HEK293 (cell line): ENCODE data around the gene LAPTM4A.

Experiments used
- CTCF ChIA-PET: fragments of 350-600 bp; formaldehyde crosslinking; extraction: SDS; loops from one replicate; lab custom pipeline; 2021; ENCODE audit warnings: antibody characterized with exemption; lab: Yijun Ruan, JAX
- POLR2A ChIA-PET: fragments of 300-600 bp; formaldehyde crosslinking; extraction: SDS; loops from one replicate; lab custom pipeline; 2020; ENCODE audit warnings: antibody characterized with exemption, inconsistent platforms; lab: Yijun Ruan, JAX
- H3K27ac ChIP-seq: fragments of 200-500 bp; sonication (Bioruptor generic); 2 replicates; pipeline ENCODE4 v1.5.1; 2014; ENCODE audit warnings: low read depth, low read length, control low read depth, inconsistent platforms; ENCODE audit errors: extremely low read depth
- H3K36me3 ChIP-seq, 2 experiments: fragments of 200-500 bp in 1 of 2; sonication (Bioruptor generic) in 1 of 2; 1 replicate in 1 of 2; 2 replicates in 1 of 2; pipeline ENCODE4 v1.5.1; 2014 to 2017; ENCODE audit warnings: inconsistent platforms in 2 of 2, low read length in 2 of 2; ENCODE audit not compliant: control insufficient read depth in 2 of 2, insufficient read depth in 1 of 2
- H3K4me1 ChIP-seq: fragments of 200-500 bp; sonication (Bioruptor generic); 2 replicates; pipeline ENCODE4 v1.5.1; 2014; ENCODE audit warnings: mild to moderate bottlenecking, low read length, inconsistent platforms; ENCODE audit not compliant: control insufficient read depth, insufficient read depth
- H3K4me3 ChIP-seq: 2 replicates; pipeline ENCODE4 v1.5.1; 2011; ENCODE audit warnings: low read depth, mild to moderate bottlenecking, control low read depth, low read length, moderate library complexity
- H3K9me3 ChIP-seq: fragments of 200-500 bp; sonication (Bioruptor generic); 2 replicates; pipeline ENCODE4 v1.5.1; 2014; ENCODE audit warnings: low read depth, low read length, inconsistent platforms; ENCODE audit not compliant: control insufficient read depth, insufficient read depth
- HOXD13 ChIP-seq: sonication (generic); formaldehyde crosslinking; IDR thresholded peaks from 2 replicates; pipeline ENCODE4 v1.8.0; 2022; ENCODE audit warnings: missing genetic modification reagents, borderline replicate concordance
- KLF10 ChIP-seq: fragments of 450-650 bp; IDR thresholded peaks from 2 replicates; pipeline ENCODE4 v1.5.1; 2018; ENCODE audit warnings: missing biosample characterization, mild to moderate bottlenecking, missing genetic modification characterization
- ZNF155 ChIP-seq: fragments of 450-650 bp; formaldehyde crosslinking; IDR thresholded peaks from 2 replicates; pipeline ENCODE4 v1.5.1; 2016; ENCODE audit warnings: missing biosample characterization, missing genetic modification characterization
- ZNF311 ChIP-seq: fragments of 450-650 bp; formaldehyde crosslinking; IDR thresholded peaks from 2 replicates; pipeline ENCODE4 v1.5.1; 2017; ENCODE audit warnings: missing biosample characterization, missing genetic modification characterization, borderline replicate concordance
- ZNF416 ChIP-seq: fragments of 450-650 bp; formaldehyde crosslinking; IDR thresholded peaks from 2 replicates; pipeline ENCODE4 v1.5.1; 2016; ENCODE audit warnings: missing biosample characterization, missing genetic modification characterization
- ZNF423 ChIP-seq: fragments of 450-650 bp; formaldehyde crosslinking; IDR thresholded peaks from 2 replicates; pipeline ENCODE4 v1.5.1; 2016; ENCODE audit warnings: missing biosample characterization, missing genetic modification characterization
- ZNF529 ChIP-seq: fragments of 450-650 bp; formaldehyde crosslinking; IDR thresholded peaks from 2 replicates; pipeline ENCODE4 v1.5.1; 2017; ENCODE audit warnings: missing genetic modification characterization, missing biosample characterization; ENCODE audit not compliant: insufficient replicate concordance
- ZNF558 ChIP-seq: fragments of 450-650 bp; formaldehyde crosslinking; IDR thresholded peaks from 2 replicates; pipeline ENCODE4 v1.5.1; 2016; ENCODE audit warnings: missing biosample characterization, missing genetic modification characterization
- ZNF747 ChIP-seq: fragments of 450-650 bp; formaldehyde crosslinking; IDR thresholded peaks from 2 replicates; pipeline ENCODE4 v1.5.1; 2016; ENCODE audit warnings: missing biosample characterization, missing genetic modification characterization
- ZSCAN16 ChIP-seq: fragments of 450-650 bp; formaldehyde crosslinking; IDR thresholded peaks from 2 replicates; pipeline ENCODE4 v1.5.1; 2016; ENCODE audit warnings: missing biosample characterization, missing genetic modification characterization
- TF ChIP-seq, protein P1 (sequence below): fragments of 450-650 bp; formaldehyde crosslinking; conservative IDR thresholded peaks from 2 replicates; pipeline ENCODE4 v1.5.1; 2016; ENCODE audit warnings: low read depth, missing biosample characterization, missing genetic modification characterization
- TF ChIP-seq, protein P2 (sequence below): fragments of 450-650 bp; formaldehyde crosslinking; IDR thresholded peaks from 2 replicates; pipeline ENCODE4 v1.5.1; 2016; ENCODE audit warnings: missing biosample characterization, missing genetic modification characterization
- TF ChIP-seq, protein P3 (sequence below): fragments of 450-650 bp; IDR thresholded peaks from 2 replicates; pipeline ENCODE4 v1.5.1; 2018; ENCODE audit warnings: missing biosample characterization, mild to moderate bottlenecking, missing genetic modification characterization
- TF ChIP-seq, protein P4 (sequence below): fragments of 450-650 bp; formaldehyde crosslinking; IDR thresholded peaks from 2 replicates; pipeline ENCODE4 v1.5.1; 2016; ENCODE audit warnings: missing biosample characterization, missing genetic modification characterization
- TF ChIP-seq, protein P5 (sequence below): fragments of 450-650 bp; formaldehyde crosslinking; IDR thresholded peaks from 2 replicates; pipeline ENCODE4 v1.5.1; 2017; ENCODE audit warnings: missing biosample characterization, missing genetic modification characterization

Gene LAPTM4A

DNA sequence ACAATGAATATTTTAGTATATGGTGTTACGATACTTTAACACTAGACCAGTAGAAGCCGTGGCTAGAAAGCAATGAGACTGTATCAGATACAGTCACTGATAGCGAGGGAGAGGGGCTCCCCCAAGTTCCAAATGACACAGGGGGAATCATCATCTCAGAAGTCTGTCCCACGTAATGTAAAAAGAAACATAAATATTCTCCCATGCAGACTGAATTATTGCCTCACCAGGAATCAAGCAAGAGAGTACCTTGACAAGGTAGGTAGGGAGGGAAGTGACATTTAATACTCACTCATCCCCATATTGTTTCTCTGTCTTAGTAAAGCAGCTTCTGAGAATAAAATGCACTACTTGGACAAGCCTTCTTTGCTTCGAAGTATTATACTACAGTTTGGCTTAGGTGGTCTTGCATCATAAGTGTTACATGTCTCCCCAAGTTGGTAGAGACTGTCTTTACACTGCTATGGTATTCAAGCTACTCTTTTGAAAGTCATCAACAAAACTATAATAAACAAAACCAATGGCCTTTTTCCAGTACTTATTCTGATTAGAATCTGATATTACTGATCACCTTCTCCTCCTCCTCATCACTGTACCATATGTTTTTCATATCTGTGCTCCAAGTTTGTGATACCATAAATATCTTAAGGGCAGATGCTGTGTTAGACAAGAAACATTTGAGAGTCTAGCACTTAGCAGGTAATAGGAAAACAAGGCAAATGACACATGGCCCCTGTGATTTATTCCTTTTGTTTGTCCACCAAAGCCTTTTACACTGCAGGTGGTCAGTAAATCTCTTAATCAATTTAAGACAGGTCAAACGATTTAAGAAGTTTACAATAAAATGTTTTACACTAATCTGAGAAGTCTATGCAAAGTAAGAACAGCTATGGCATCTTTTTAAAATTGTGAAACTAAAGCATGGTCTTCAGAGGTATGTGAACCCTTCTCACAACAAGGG lies 2.7 kb downstream of the LAPTM4A start:
- TF ChIP-seq, protein P1, sequence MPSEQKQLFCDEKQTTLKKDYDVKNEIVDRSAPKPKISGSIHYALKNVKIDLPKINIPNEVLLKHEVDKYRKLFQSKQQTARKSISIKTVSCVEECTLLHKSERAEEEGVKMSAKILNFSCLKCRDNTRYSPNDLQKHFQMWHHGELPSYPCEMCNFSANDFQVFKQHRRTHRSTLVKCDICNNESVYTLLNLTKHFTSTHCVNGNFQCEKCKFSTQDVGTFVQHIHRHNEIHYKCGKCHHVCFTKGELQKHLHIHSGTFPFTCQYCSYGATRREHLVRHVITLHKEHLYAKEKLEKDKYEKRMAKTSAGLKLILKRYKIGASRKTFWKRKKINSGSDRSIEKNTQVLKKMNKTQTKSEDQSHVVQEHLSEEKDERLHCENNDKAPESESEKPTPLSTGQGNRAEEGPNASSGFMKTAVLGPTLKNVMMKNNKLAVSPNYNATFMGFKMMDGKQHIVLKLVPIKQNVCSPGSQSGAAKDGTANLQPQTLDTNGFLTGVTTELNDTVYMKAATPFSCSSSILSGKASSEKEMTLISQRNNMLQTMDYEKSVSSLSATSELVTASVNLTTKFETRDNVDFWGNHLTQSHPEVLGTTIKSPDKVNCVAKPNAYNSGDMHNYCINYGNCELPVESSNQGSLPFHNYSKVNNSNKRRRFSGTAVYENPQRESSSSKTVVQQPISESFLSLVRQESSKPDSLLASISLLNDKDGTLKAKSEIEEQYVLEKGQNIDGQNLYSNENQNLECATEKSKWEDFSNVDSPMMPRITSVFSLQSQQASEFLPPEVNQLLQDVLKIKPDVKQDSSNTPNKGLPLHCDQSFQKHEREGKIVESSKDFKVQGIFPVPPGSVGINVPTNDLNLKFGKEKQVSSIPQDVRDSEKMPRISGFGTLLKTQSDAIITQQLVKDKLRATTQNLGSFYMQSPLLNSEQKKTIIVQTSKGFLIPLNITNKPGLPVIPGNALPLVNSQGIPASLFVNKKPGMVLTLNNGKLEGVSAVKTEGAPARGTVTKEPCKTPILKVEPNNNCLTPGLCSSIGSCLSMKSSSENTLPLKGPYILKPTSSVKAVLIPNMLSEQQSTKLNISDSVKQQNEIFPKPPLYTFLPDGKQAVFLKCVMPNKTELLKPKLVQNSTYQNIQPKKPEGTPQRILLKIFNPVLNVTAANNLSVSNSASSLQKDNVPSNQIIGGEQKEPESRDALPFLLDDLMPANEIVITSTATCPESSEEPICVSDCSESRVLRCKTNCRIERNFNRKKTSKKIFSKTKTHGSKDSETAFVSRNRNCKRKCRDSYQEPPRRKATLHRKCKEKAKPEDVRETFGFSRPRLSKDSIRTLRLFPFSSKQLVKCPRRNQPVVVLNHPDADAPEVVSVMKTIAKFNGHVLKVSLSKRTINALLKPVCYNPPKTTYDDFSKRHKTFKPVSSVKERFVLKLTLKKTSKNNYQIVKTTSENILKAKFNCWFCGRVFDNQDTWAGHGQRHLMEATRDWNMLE (tag by site-specific recombination): no peak
- no peak for TF ChIP-seq ZNF529
- TF ChIP-seq, protein P2, sequence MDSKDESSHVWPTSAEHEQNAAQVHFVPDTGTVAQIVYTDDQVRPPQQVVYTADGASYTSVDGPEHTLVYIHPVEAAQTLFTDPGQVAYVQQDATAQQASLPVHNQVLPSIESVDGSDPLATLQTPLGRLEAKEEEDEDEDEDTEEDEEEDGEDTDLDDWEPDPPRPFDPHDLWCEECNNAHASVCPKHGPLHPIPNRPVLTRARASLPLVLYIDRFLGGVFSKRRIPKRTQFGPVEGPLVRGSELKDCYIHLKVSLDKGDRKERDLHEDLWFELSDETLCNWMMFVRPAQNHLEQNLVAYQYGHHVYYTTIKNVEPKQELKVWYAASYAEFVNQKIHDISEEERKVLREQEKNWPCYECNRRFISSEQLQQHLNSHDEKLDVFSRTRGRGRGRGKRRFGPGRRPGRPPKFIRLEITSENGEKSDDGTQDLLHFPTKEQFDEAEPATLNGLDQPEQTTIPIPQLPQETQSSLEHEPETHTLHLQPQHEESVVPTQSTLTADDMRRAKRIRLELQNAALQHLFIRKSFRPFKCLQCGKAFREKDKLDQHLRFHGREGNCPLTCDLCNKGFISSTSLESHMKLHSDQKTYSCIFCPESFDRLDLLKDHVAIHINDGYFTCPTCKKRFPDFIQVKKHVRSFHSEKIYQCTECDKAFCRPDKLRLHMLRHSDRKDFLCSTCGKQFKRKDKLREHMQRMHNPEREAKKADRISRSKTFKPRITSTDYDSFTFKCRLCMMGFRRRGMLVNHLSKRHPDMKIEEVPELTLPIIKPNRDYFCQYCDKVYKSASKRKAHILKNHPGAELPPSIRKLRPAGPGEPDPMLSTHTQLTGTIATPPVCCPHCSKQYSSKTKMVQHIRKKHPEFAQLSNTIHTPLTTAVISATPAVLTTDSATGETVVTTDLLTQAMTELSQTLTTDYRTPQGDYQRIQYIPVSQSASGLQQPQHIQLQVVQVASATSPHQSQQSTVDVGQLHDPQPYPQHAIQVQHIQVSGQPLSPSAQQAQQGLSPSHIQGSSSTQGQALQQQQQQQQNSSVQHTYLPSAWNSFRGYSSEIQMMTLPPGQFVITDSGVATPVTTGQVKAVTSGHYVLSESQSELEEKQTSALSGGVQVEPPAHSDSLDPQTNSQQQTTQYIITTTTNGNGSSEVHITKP (tag by site-specific recombination): peak; percentile 45; the same call in 1 of the 2 replicates
- no peak for TF ChIP-seq ZNF423 (tag by site-specific recombination)
- no peak for TF ChIP-seq KLF10 (tag by site-specific recombination)
- TF ChIP-seq ZNF155 (tag by site-specific recombination): no peak
- TF ChIP-seq, protein P3, sequence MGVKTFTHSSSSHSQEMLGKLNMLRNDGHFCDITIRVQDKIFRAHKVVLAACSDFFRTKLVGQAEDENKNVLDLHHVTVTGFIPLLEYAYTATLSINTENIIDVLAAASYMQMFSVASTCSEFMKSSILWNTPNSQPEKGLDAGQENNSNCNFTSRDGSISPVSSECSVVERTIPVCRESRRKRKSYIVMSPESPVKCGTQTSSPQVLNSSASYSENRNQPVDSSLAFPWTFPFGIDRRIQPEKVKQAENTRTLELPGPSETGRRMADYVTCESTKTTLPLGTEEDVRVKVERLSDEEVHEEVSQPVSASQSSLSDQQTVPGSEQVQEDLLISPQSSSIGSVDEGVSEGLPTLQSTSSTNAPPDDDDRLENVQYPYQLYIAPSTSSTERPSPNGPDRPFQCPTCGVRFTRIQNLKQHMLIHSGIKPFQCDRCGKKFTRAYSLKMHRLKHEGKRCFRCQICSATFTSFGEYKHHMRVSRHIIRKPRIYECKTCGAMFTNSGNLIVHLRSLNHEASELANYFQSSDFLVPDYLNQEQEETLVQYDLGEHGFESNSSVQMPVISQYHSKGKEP (tag by site-specific recombination): no peak
- no peak for TF ChIP-seq ZNF416 (tag by site-specific recombination)
- no peak for TF ChIP-seq ZNF311 (tag by site-specific recombination)
- TF ChIP-seq, protein P4, sequence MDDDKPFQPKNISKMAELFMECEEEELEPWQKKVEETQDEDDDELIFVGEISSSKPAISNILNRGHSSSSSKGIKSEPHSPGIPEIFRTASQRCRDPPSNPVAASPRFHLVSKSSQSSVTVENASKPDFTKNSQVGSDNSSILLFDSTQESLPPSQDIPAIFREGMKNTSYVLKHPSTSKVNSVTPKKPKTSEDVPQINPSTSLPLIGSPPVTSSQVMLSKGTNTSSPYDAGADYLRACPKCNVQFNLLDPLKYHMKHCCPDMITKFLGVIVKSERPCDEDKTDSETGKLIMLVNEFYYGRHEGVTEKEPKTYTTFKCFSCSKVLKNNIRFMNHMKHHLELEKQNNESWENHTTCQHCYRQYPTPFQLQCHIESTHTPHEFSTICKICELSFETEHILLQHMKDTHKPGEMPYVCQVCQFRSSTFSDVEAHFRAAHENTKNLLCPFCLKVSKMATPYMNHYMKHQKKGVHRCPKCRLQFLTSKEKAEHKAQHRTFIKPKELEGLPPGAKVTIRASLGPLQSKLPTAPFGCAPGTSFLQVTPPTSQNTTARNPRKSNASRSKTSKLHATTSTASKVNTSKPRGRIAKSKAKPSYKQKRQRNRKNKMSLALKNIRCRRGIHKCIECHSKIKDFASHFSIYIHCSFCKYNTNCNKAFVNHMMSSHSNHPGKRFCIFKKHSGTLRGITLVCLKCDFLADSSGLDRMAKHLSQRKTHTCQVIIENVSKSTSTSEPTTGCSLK (tag by site-specific recombination): no peak
- TF ChIP-seq ZNF558 (tag by site-specific recombination): no peak
- TF ChIP-seq, protein P5, sequence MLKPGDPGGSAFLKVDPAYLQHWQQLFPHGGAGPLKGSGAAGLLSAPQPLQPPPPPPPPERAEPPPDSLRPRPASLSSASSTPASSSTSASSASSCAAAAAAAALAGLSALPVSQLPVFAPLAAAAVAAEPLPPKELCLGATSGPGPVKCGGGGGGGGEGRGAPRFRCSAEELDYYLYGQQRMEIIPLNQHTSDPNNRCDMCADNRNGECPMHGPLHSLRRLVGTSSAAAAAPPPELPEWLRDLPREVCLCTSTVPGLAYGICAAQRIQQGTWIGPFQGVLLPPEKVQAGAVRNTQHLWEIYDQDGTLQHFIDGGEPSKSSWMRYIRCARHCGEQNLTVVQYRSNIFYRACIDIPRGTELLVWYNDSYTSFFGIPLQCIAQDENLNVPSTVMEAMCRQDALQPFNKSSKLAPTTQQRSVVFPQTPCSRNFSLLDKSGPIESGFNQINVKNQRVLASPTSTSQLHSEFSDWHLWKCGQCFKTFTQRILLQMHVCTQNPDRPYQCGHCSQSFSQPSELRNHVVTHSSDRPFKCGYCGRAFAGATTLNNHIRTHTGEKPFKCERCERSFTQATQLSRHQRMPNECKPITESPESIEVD: peak; percentile 45; the same call in 1 of the 2 replicates
- TF ChIP-seq ZSCAN16 (tag by site-specific recombination): no peak
- no peak for TF ChIP-seq HOXD13
- TF ChIP-seq ZNF747: no peak
- peak overlapping the region; percentile 83; the same call in 1 of the 2 replicates for H3K27ac ChIP-seq
- peaks cover 18% of the 10 kb centered on the region for H3K4me1 ChIP-seq
- ChIA-PET CTCF (interaction anchor here (0.5 to 1.0 kb wide), 3 partner anchors 13 to 45 kb away, joined by 3 to 4 read pairs (median 4); no protein-coding TSS in a partner anchor), POLR2A (no interaction called here)
- H3K36me3 ChIP-seq: no peaks in the 10 kb centered on the region; a peak in 1 of 3 replicates
- peak overlapping the region; percentile 81; the same call in 1 of the 2 replicates for H3K4me3 ChIP-seq
- H3K9me3 ChIP-seq: no peaks in the 10 kb centered on the region
